HepG2 (cell line): ENCODE results near the gene PPFIA2. TPM values are rescaled to one million over a fixed set of nuclear protein-coding genes. Genes with fewer than 3 reads are reported as not detected.

Experiments
- ATAC-seq: fragments of 200-7000 bp; cut with Tn5 transposase; 3 replicates; pipeline ENCODE4 v1.9.1; 2020; ENCODE audit warnings: mild to moderate bottlenecking, moderate library complexity
- BruUV-seq: library from RNA; stranded (reverse); fragments of 400-500 nt; replicated peaks from 2 replicates; lab custom pipeline; 2021; lab: Mats Ljungman, UMichigan
- CTCF ChIA-PET: fragments of 300-600 bp; formaldehyde crosslinking; extraction: SDS; loops from one replicate; lab custom pipeline; 2021; ENCODE audit warnings: low total read pairs, inconsistent platforms, low intra/inter-chr PET ratio; lab: Yijun Ruan, JAX
- POLR2A ChIA-PET: fragments of 350-600 bp; sonication (Branson Sonifier 250); formaldehyde crosslinking; loops from one replicate; lab custom pipeline; 2020; ENCODE audit warnings: antibody characterized with exemption, inconsistent platforms; lab: Yijun Ruan, JAX
- DNase-seq: peaks from one replicate; pipeline ENCODE4 v3.0.0-alpha.2; 2015; ENCODE audit warnings: low spot score
- FAIRE-seq: peaks from 3 replicates; lab custom pipeline; 2011; peaks lifted over from hg19 to GRCh38; lab: Jason Lieb, UNC
- H2AFZ ChIP-seq: one replicate; pipeline ENCODE4 v1.6.1; 2011; ENCODE audit warnings: low read length, inconsistent platforms
- H3K27ac ChIP-seq: fragments of 300-600 bp; 3 replicates; pipeline ENCODE4 v1.8.0; 2011; ENCODE audit warnings: mixed run types, mild to moderate bottlenecking, mixed read lengths, low read length, inconsistent platforms; ENCODE audit not compliant: insufficient read depth; ENCODE audit errors: extremely low read length
- H3K27me3 ChIP-seq, 2 experiments: fragments of 200-600 bp in 1 of 2; 2 replicates in 1 of 2; 3 replicates in 1 of 2; pipeline versions ENCODE4 v1.6.0 to v1.8.0; 2011; ENCODE audit warnings: low read length in 2 of 2, mild to moderate bottlenecking in 2 of 2, moderate library complexity in 2 of 2, inconsistent platforms in 1 of 2; ENCODE audit not compliant: insufficient read depth in 2 of 2, control insufficient read depth in 1 of 2
- H3K36me3 ChIP-seq, 2 experiments: fragments of 200-600 bp in 1 of 2; replicated peaks in 1 of 2; 2 replicates in 1 of 2; 3 replicates in 1 of 2; pipeline versions ENCODE4 v1.5.1 to v1.8.0; 2011; ENCODE audit warnings: low read length in 2 of 2, inconsistent platforms in 1 of 2; ENCODE audit not compliant: insufficient read depth in 2 of 2, control insufficient read depth in 1 of 2
- H3K4me1 ChIP-seq: 2 replicates; pipeline ENCODE4 v1.5.1; 2012; ENCODE audit warnings: low read length, inconsistent platforms; ENCODE audit not compliant: insufficient read depth
- H3K4me2 ChIP-seq: 2 replicates; pipeline ENCODE4 v1.6.0; 2011; ENCODE audit warnings: low read depth, low read length, inconsistent platforms
- H3K4me3 ChIP-seq, 3 experiments: fragments of 200-600 bp in 1 of 3; sonication (generic), shearing (Covaris generic) in 1 of 3; replicated peaks in 1 of 3; 2 replicates each; pipeline ENCODE4 v1.5.1; 2011 to 2016; ENCODE audit warnings: low read length in 3 of 3, inconsistent platforms in 2 of 3, low read depth in 2 of 3, mild to moderate bottlenecking in 2 of 3, control low read depth in 1 of 3, mixed read lengths in 1 of 3; ENCODE audit not compliant: insufficient read depth in 1 of 3
- H3K79me2 ChIP-seq: one replicate; pipeline ENCODE4 v1.6.1; 2011; ENCODE audit warnings: low read length, inconsistent platforms; ENCODE audit not compliant: insufficient read depth
- H3K9ac ChIP-seq: 2 replicates; pipeline ENCODE4 v1.6.0; 2011; ENCODE audit warnings: mild to moderate bottlenecking, low read depth, low read length, inconsistent platforms; ENCODE audit not compliant: insufficient read depth
- H3K9me3 ChIP-seq: 2 replicates; pipeline ENCODE4 v1.5.1; 2012; ENCODE audit warnings: mild to moderate bottlenecking, low read length
- H4K20me1 ChIP-seq: 2 replicates; pipeline ENCODE4 v1.6.0; 2011; ENCODE audit warnings: inconsistent platforms, mild to moderate bottlenecking, low read length, moderate library complexity; ENCODE audit not compliant: insufficient read depth
- ATF1 ChIP-seq: IDR thresholded peaks from 2 replicates; pipeline ENCODE4 v1.6.1; 2016; ENCODE audit warnings: mild to moderate bottlenecking, control low read depth
- CREM ChIP-seq, 2 experiments: sonication (generic) in 1 of 2; formaldehyde crosslinking in 1 of 2; IDR thresholded peaks; 2 replicates each; pipeline versions ENCODE4 v1.4.0 to v1.6.1; 2016 to 2020; ENCODE audit warnings: antibody characterized with exemption in 1 of 2, mild to moderate bottlenecking in 1 of 2, missing genetic modification reagents in 1 of 2
- ISL2 ChIP-seq: sonication (generic); formaldehyde crosslinking; IDR thresholded peaks from 2 replicates; pipeline ENCODE4 v1.5.0; 2020; ENCODE audit warnings: missing genetic modification reagents
- JUN ChIP-seq: sonication (generic); formaldehyde crosslinking; IDR thresholded peaks from 2 replicates; pipeline ENCODE4 v1.4.0; 2020; ENCODE audit warnings: mild to moderate bottlenecking, missing genetic modification reagents
- LRRFIP1 ChIP-seq: sonication (generic); formaldehyde crosslinking; conservative IDR thresholded peaks from 2 replicates; pipeline ENCODE4 v1.4.0; 2020; ENCODE audit warnings: missing genetic modification reagents
- PAF1 ChIP-seq: IDR thresholded peaks from 2 replicates; pipeline ENCODE4 v1.6.1; 2016; ENCODE audit warnings: missing genetic modification reagents, missing compliant biosample characterization
- PLSCR1 ChIP-seq: sonication (generic); formaldehyde crosslinking; IDR thresholded peaks from 2 replicates; pipeline ENCODE4 v1.5.0; 2020; ENCODE audit warnings: missing genetic modification reagents, mild to moderate bottlenecking, borderline replicate concordance
- POLR2AphosphoS2 ChIP-seq: IDR thresholded peaks from 2 replicates; pipeline ENCODE4 v1.6.1; 2011; ENCODE audit warnings: low read depth, low read length, improper control_type of control experiment
- TRAFD1 ChIP-seq: sonication (generic); formaldehyde crosslinking; IDR thresholded peaks from 2 replicates; pipeline ENCODE4 v1.5.1; 2020; ENCODE audit warnings: missing genetic modification reagents, mild to moderate bottlenecking, borderline replicate concordance
- UBTF ChIP-seq: sonication (generic); formaldehyde crosslinking; IDR thresholded peaks from 2 replicates; pipeline ENCODE4 v1.4.0; 2020; ENCODE audit warnings: mild to moderate bottlenecking, missing genetic modification reagents
- ZNF17 ChIP-seq: sonication (generic); formaldehyde crosslinking; IDR thresholded peaks from 2 replicates; pipeline ENCODE4 v1.5.0; 2020; ENCODE audit warnings: mild to moderate bottlenecking, missing genetic modification reagents
- ZNF296 ChIP-seq: sonication (generic); formaldehyde crosslinking; conservative IDR thresholded peaks from 2 replicates; pipeline ENCODE4 v1.5.0; 2020; ENCODE audit warnings: mild to moderate bottlenecking, missing genetic modification reagents
- ZNF367 ChIP-seq: sonication (generic); formaldehyde crosslinking; IDR thresholded peaks from 2 replicates; pipeline ENCODE4 v1.4.0; 2020; ENCODE audit warnings: missing genetic modification reagents, borderline replicate concordance
- ZNF441 ChIP-seq: sonication (generic); formaldehyde crosslinking; IDR thresholded peaks from 2 replicates; pipeline ENCODE4 v1.7.0; 2021; ENCODE audit warnings: missing genetic modification reagents, borderline replicate concordance
- ZNF709 ChIP-seq: sonication (generic); formaldehyde crosslinking; IDR thresholded peaks from 2 replicates; pipeline ENCODE4 v1.5.0; 2020; ENCODE audit warnings: mild to moderate bottlenecking, missing genetic modification reagents
- ZNF800 ChIP-seq: sonication (generic); formaldehyde crosslinking; IDR thresholded peaks from 2 replicates; pipeline ENCODE4 v1.4.0; 2020; ENCODE audit warnings: missing genetic modification reagents
- WGBS: methylation state at CpG from one replicate; pipeline ENCODE4 v1.1.6; 2017; ENCODE audit warnings: low lambda C conversion rate; 5-methylcytosine and 5-hydroxymethylcytosine counted together
- in situ Hi-C: cut with HindIII; loops from 2 replicates; pipeline ENCODE4 v1.10.0; 2017; ENCODE audit warnings: low pct_unique_long_range_greater_than_20kb; ENCODE audit not compliant: extremely low pct_ligation_motif_present
- intact Hi-C: fragments of 100-400 bp; cut with micrococcal nuclease; formaldehyde crosslinking; loops from one replicate; pipeline ENCODE4 v1.10.0; 2022; ENCODE audit not compliant: unreplicated experiment
- polyA plus RNA-seq, 8 experiments: library from polyadenylated mRNA; depleted of rRNA in 3 of 8; stranded (reverse) in 7 of 8; unstranded in 1 of 8; fragments of >200 nt; fragmentation: Illumina TruSeq in 4 of 8; extraction: Trizol in 4 of 8; gene quantifications; 2 replicates each; pipeline versions ENCODE4 v1.2.1 to v1.2.3, GENCODE V29; 2011 to 2016; ENCODE audit warnings: low read depth in 4 of 8, missing spikeins in 1 of 8, mixed read lengths in 1 of 8; ENCODE audit not compliant: insufficient read depth in 1 of 8
- total RNA-seq, 5 experiments: library from RNA; depleted of rRNA; stranded (reverse); fragments of >200 nt; fragmentation: Illumina TruSeq; extraction: Trizol; gene quantifications; 2 replicates each; pipeline ENCODE4 v1.2.3, GENCODE V29; 2016; ENCODE audit warnings: low read depth in 1 of 5

The PPFIA2 gene
- total and polyA plus RNA-seq, 2 of the 13 experiments (the other 11 are each of a cell fraction or from before 2014, with no cell fraction given) = 0.05 TPM; not detected in 1

- no peaks in the 10 kb centered on the region for H3K79me2 ChIP-seq
- no peaks in the 10 kb centered on the region for H4K20me1 ChIP-seq
- 11% methylated on average over 2 of the region's 2 CpGs for WGBS
- intact Hi-C loops = no loop called here
- H3K4me1 ChIP-seq = no peaks in the 10 kb centered on the region
- DNase-seq (no peak), FAIRE-seq (no peak), ATAC-seq (no peak)
- no TSS peak for BruUV-seq
- H3K4me3 ChIP-seq = no peak overlapping the region
- no peak overlapping the region for H3K4me2 ChIP-seq
- ChIA-PET POLR2A (no interaction called here), CTCF (no interaction called here)
- no peak overlapping the region for H3K27ac ChIP-seq
- H2AFZ ChIP-seq = no peak overlapping the region
- no peak overlapping the region for H3K9ac ChIP-seq
- in situ Hi-C loops = no loop called here
- H3K27me3 ChIP-seq = no peaks in the 10 kb centered on the region
- no peaks in the 10 kb centered on the region for H3K9me3 ChIP-seq
- no peaks in the 10 kb centered on the region for H3K36me3 ChIP-seq
- TF ChIP-seq LRRFIP1 (CRISPR knock-in tag) (no peak), ATF1 (CRISPR knock-in tag) (no peak), ZNF800 (CRISPR knock-in tag) (no peak), TRAFD1 (CRISPR knock-in tag) (no peak), JUN (no peak), PLSCR1 (CRISPR knock-in tag) (no peak), ZNF709 (CRISPR knock-in tag) (no peak), ZNF441 (CRISPR knock-in tag) (no peak), PAF1 (CRISPR knock-in tag) (no peak), UBTF (no peak), ZNF296 (CRISPR knock-in tag) (no peak), CREM (IDR thresholded peaks at IDR 0.05) (no peak), CREM (CRISPR knock-in tag; IDR thresholded peaks at IDR 0.05) (no peak), ISL2 (CRISPR knock-in tag) (no peak), ZNF367 (CRISPR knock-in tag) (no peak), POLR2AphosphoS2 (no peak), ZNF17 (CRISPR knock-in tag) (no peak)
Observed at GRCh38 chr12:81337886-81338285, 421.3 kb downstream of the PPFIA2 start.
